ENCODE results near the gene KCNIP3.

DNA sequence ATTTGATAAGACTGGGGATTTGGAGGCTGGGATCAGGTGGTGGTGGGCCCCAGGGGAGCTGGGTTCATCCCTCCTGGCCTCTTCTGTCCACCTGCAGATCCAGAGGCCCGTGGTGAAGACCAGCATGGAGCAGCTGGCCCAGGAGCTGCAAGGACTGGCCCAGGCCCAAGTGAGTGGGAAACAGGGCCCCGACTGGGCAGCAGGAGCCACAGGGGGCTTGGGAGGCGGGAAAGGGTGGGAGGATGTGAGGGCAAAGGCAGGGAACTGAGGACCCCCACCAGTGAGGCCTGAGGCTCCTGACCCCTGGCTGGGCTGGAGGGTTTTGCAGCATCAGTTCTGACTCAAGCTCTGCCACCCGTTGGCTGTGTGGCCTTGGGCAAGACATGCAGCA lies 11.6 kb upstream of the KCNIP3 start:
- no peak for TF ChIP-seq RAD21 (IDR thresholded peaks at IDR 0.05)
- TF ChIP-seq, protein P1, sequence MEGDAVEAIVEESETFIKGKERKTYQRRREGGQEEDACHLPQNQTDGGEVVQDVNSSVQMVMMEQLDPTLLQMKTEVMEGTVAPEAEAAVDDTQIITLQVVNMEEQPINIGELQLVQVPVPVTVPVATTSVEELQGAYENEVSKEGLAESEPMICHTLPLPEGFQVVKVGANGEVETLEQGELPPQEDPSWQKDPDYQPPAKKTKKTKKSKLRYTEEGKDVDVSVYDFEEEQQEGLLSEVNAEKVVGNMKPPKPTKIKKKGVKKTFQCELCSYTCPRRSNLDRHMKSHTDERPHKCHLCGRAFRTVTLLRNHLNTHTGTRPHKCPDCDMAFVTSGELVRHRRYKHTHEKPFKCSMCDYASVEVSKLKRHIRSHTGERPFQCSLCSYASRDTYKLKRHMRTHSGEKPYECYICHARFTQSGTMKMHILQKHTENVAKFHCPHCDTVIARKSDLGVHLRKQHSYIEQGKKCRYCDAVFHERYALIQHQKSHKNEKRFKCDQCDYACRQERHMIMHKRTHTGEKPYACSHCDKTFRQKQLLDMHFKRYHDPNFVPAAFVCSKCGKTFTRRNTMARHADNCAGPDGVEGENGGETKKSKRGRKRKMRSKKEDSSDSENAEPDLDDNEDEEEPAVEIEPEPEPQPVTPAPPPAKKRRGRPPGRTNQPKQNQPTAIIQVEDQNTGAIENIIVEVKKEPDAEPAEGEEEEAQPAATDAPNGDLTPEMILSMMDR (IDR thresholded peaks at IDR 0.05; ENCODE audit: low read depth, low read length, missing input control): no peak
- TF ChIP-seq SP1 (IDR thresholded peaks at IDR 0.05): no peak
- TF ChIP-seq TAF1 (conservative IDR thresholded peaks at IDR 0.05): no peak
- TF ChIP-seq, protein P2, sequence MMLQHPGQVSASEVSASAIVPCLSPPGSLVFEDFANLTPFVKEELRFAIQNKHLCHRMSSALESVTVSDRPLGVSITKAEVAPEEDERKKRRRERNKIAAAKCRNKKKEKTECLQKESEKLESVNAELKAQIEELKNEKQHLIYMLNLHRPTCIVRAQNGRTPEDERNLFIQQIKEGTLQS (IDR thresholded peaks at IDR 0.05): no peak
- TF ChIP-seq YY1 (IDR thresholded peaks at IDR 0.05): no peak
- TF ChIP-seq JUND (IDR thresholded peaks at IDR 0.05): no peak
- TF ChIP-seq EGR1 (IDR thresholded peaks at IDR 0.05; ENCODE audit: low read depth in 2 of 2): no peak
- no peak for TF ChIP-seq FOXA1 (IDR thresholded peaks at IDR 0.05)
- TF ChIP-seq, protein P3, sequence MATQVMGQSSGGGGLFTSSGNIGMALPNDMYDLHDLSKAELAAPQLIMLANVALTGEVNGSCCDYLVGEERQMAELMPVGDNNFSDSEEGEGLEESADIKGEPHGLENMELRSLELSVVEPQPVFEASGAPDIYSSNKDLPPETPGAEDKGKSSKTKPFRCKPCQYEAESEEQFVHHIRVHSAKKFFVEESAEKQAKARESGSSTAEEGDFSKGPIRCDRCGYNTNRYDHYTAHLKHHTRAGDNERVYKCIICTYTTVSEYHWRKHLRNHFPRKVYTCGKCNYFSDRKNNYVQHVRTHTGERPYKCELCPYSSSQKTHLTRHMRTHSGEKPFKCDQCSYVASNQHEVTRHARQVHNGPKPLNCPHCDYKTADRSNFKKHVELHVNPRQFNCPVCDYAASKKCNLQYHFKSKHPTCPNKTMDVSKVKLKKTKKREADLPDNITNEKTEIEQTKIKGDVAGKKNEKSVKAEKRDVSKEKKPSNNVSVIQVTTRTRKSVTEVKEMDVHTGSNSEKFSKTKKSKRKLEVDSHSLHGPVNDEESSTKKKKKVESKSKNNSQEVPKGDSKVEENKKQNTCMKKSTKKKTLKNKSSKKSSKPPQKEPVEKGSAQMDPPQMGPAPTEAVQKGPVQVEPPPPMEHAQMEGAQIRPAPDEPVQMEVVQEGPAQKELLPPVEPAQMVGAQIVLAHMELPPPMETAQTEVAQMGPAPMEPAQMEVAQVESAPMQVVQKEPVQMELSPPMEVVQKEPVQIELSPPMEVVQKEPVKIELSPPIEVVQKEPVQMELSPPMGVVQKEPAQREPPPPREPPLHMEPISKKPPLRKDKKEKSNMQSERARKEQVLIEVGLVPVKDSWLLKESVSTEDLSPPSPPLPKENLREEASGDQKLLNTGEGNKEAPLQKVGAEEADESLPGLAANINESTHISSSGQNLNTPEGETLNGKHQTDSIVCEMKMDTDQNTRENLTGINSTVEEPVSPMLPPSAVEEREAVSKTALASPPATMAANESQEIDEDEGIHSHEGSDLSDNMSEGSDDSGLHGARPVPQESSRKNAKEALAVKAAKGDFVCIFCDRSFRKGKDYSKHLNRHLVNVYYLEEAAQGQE (IDR thresholded peaks at IDR 0.05): no peak

Data from liver (tissue), 3 donors.